Activated naive CD8-positive, alpha-beta T cell treated with anti-CD3 and anti-CD28 coated beads, Interleukin-2, amount 10 ng/mL, durations not matched to agents 7 days and 5 days (primary cell): ENCODE measurements around the gene ALOX5AP. TPM values are rescaled to one million over a fixed set of nuclear protein-coding genes. Genes with fewer than 3 reads are reported as not detected.

Source experiments
- ATAC-seq: fragments of 150-1000 bp; cut with Tn5 transposase; one replicate; pipeline ENCODE4 v1.10.0; 2021; ENCODE audit warnings: low read depth, moderate library complexity
- POLR2A ChIA-PET: fragments of 350-600 bp; sonication (Branson Sonifier 250); formaldehyde crosslinking; loops from one replicate; lab custom pipeline; 2021; ENCODE audit warnings: antibody characterized with exemption; lab: Charles Lee
- DNase-seq: peaks from one replicate; pipeline ENCODE4 v3.0.0; 2021
- H3K27ac Mint-ChIP-seq: one replicate; pipeline ENCODE4 v1.8.0; 2022; ENCODE audit warnings: mild to moderate bottlenecking, mixed read lengths
- H3K27me3 Mint-ChIP-seq: one replicate; pipeline ENCODE4 v1.8.0; 2022; ENCODE audit warnings: mild to moderate bottlenecking, moderate library complexity, mixed read lengths
- H3K36me3 Mint-ChIP-seq: one replicate; pipeline ENCODE4 v1.8.0; 2021; ENCODE audit warnings: mild to moderate bottlenecking, mixed read lengths
- H3K4me1 Mint-ChIP-seq: one replicate; pipeline ENCODE4 v1.8.0; 2021; ENCODE audit warnings: mixed read lengths
- H3K4me3 Mint-ChIP-seq: one replicate; pipeline ENCODE4 v1.8.0; 2022; ENCODE audit warnings: mild to moderate bottlenecking, moderate library complexity, mixed read lengths
- H3K9me3 Mint-ChIP-seq: one replicate; pipeline ENCODE4 v1.8.0; 2021; ENCODE audit warnings: mixed read lengths
- total RNA-seq, 2 experiments: library from RNA; stranded (reverse); gene quantifications; one replicate each; pipeline ENCODE4 v1.2.3, GENCODE V29; 2021

ALOX5AP gene
- total RNA-seq, 2 experiments from 2014 or later, result 61.3 to 63.3 TPM

GRCh38 chr13:30805132-30805537 lies 69.8 kb downstream of the ALOX5AP start:
- H3K27ac Mint-ChIP-seq, result no peak overlapping the region
- H3K36me3 Mint-ChIP-seq, result no peaks in the 10 kb centered on the region
- peaks cover 12% of the 10 kb centered on the region for H3K4me1 Mint-ChIP-seq
- H3K27me3 Mint-ChIP-seq, result peaks cover 3% of the 10 kb centered on the region
- H3K4me3 Mint-ChIP-seq, result no peak overlapping the region
- no peaks in the 10 kb centered on the region for H3K9me3 Mint-ChIP-seq
- no peak for ATAC-seq
- no peak for DNase-seq
- POLR2A ChIA-PET, result no interaction called here

GRCh38 chr13:30805603-30806011 lies 70.3 kb downstream of the ALOX5AP start:
- no peak for ATAC-seq
- H3K27me3 Mint-ChIP-seq, result peaks cover 3% of the 10 kb centered on the region
- no peak overlapping the region for H3K27ac Mint-ChIP-seq
- no peak for DNase-seq
- POLR2A ChIA-PET, result no interaction called here
- H3K9me3 Mint-ChIP-seq, result no peaks in the 10 kb centered on the region
- no peak overlapping the region for H3K4me3 Mint-ChIP-seq
- H3K4me1 Mint-ChIP-seq, result peaks cover 12% of the 10 kb centered on the region
- no peaks in the 10 kb centered on the region for H3K36me3 Mint-ChIP-seq

- POLR2A ChIA-PET, result no interaction called here
- Mint-ChIP-seq H3K4me3 (no peak overlapping the region), H3K27ac (no peak overlapping the region), H3K27me3 (peaks cover 3% of the 10 kb centered on the region), H3K9me3 (no peaks in the 10 kb centered on the region), H3K4me1 (peaks cover 12% of the 10 kb centered on the region), H3K36me3 (no peaks in the 10 kb centered on the region)
- ATAC-seq (no peak), DNase-seq (no peak)
These were observed 71.4 kb downstream of the ALOX5AP start for GRCh38 chr13:30806784-30807183.

- Mint-ChIP-seq H3K27ac (no peak overlapping the region), H3K4me1 (peaks cover 12% of the 10 kb centered on the region), H3K36me3 (no peaks in the 10 kb centered on the region), H3K9me3 (no peaks in the 10 kb centered on the region), H3K27me3 (peaks cover 3% of the 10 kb centered on the region), H3K4me3 (no peak overlapping the region)
- POLR2A ChIA-PET, result no interaction called here
- DNase-seq (no peak), ATAC-seq (no peak)
These were observed 72.0 kb downstream of the ALOX5AP start for GRCh38 chr13:30807392-30807791.

- Mint-ChIP-seq H3K9me3 (no peaks in the 10 kb centered on the region), H3K4me1 (peaks cover 7% of the 10 kb centered on the region), H3K27me3 (peaks cover 3% of the 10 kb centered on the region), H3K36me3 (no peaks in the 10 kb centered on the region), H3K27ac (no peak overlapping the region), H3K4me3 (no peak overlapping the region)
- DNase-seq (no peak), ATAC-seq (no peak)
- POLR2A ChIA-PET, result no interaction called here
These were observed 73.3 kb downstream of the ALOX5AP start for GRCh38 chr13:30808600-30808999.

GRCh38 chr13:30809787-30810186 lies 74.4 kb downstream of the ALOX5AP start:
- POLR2A ChIA-PET, result no interaction called here

GRCh38 chr13:30810261-30810701 lies 74.9 kb downstream of the ALOX5AP start:
- Mint-ChIP-seq H3K36me3 (no peaks in the 10 kb centered on the region), H3K9me3 (no peaks in the 10 kb centered on the region), H3K4me3 (no peak overlapping the region), H3K27me3 (peaks cover 5% of the 10 kb centered on the region), H3K4me1 (peaks cover 7% of the 10 kb centered on the region), H3K27ac (no peak overlapping the region)
- DNase-seq (no peak), ATAC-seq (no peak)
- POLR2A ChIA-PET, result no interaction called here

More at GRCh38 chr13:30809787-30810186, 74.4 kb downstream of the ALOX5AP start:
- DNase-seq (no peak), ATAC-seq (no peak)
- H3K27me3 Mint-ChIP-seq, result peaks cover 3% of the 10 kb centered on the region
- no peak overlapping the region for H3K27ac Mint-ChIP-seq
- H3K36me3 Mint-ChIP-seq, result no peaks in the 10 kb centered on the region
- H3K9me3 Mint-ChIP-seq, result no peaks in the 10 kb centered on the region
- peaks cover 7% of the 10 kb centered on the region for H3K4me1 Mint-ChIP-seq
- H3K4me3 Mint-ChIP-seq, result no peak overlapping the region

GRCh38 chr13:30810801-30811200 lies 75.5 kb downstream of the ALOX5AP start:
- Mint-ChIP-seq H3K27me3 (peaks cover 9% of the 10 kb centered on the region), H3K9me3 (no peaks in the 10 kb centered on the region), H3K4me1 (peaks cover 7% of the 10 kb centered on the region), H3K36me3 (no peaks in the 10 kb centered on the region), H3K27ac (no peak overlapping the region), H3K4me3 (no peak overlapping the region)
- ATAC-seq (no peak), DNase-seq (no peak)
- POLR2A ChIA-PET, result no interaction called here

Other genes with a start within 250 kb of the ALOX5AP start
- 10 to 100 TPM; 23.9 to 25.8 TPM for gene USPL1, start 117.6 kb upstream of the ALOX5AP start, total RNA-seq
- not detected for gene MEDAG, start 170.7 kb downstream of the ALOX5AP start, total RNA-seq
- not detected for gene TEX26, start 197.1 kb downstream of the ALOX5AP start, total RNA-seq